ENCODE measurements around the gene PDGFA. TPM values are rescaled to one million over a fixed set of nuclear protein-coding genes. Genes with fewer than 3 reads are reported as not detected.

PDGFA gene
- total RNA-seq, 2 donors from 2014 or later = 10.0 to 16.0 TPM

GRCh38 chr7:457814-458510, 61.7 kb downstream of the PDGFA start:
- H3K4me3 Mint-ChIP-seq = no peak overlapping the region
- H3K27ac Mint-ChIP-seq = no peak overlapping the region
- ATAC-seq (replicated peaks in 1 of 2) = no peak
- no peaks in the 10 kb centered on the region for H3K4me1 Mint-ChIP-seq (ENCODE audit: low read depth)
- H3K9me3 Mint-ChIP-seq = no peaks in the 10 kb centered on the region
- no peaks in the 10 kb centered on the region for H3K27me3 Mint-ChIP-seq (ENCODE audit: low read depth)
- no peak for DNase-seq
- no peaks in the 10 kb centered on the region for H3K36me3 Mint-ChIP-seq (ENCODE audit: insufficient read depth in 2 of 2)

- DNase-seq (no peak), ATAC-seq (replicated peaks in 1 of 2) (no peak)
- Mint-ChIP-seq H3K9me3 (no peaks in the 10 kb centered on the region), H3K27ac (no peak overlapping the region), H3K4me3 (no peak overlapping the region), H3K4me1 (ENCODE audit: low read depth) (peaks cover 12% of the 10 kb centered on the region), H3K27me3 (ENCODE audit: low read depth) (no peaks in the 10 kb centered on the region), H3K36me3 (ENCODE audit: insufficient read depth in 2 of 2) (no peaks in the 10 kb centered on the region)
Measured at GRCh38 chr7:455110-455928, 64.3 kb downstream of the PDGFA start.

- DNase-seq (no peak), ATAC-seq (replicated peaks in 1 of 2) (no peak)
- Mint-ChIP-seq H3K27me3 (ENCODE audit: low read depth) (no peaks in the 10 kb centered on the region), H3K36me3 (ENCODE audit: insufficient read depth in 2 of 2) (no peaks in the 10 kb centered on the region), H3K9me3 (no peaks in the 10 kb centered on the region), H3K27ac (no peak overlapping the region), H3K4me3 (no peak overlapping the region), H3K4me1 (ENCODE audit: low read depth) (peaks cover 12% of the 10 kb centered on the region)
Measured at GRCh38 chr7:454356-455109, 65.1 kb downstream of the PDGFA start.

- DNase-seq = no peak
- H3K27me3 Mint-ChIP-seq (ENCODE audit: low read depth) = no peaks in the 10 kb centered on the region
- H3K36me3 Mint-ChIP-seq (ENCODE audit: insufficient read depth in 2 of 2) = no peaks in the 10 kb centered on the region
- H3K4me3 Mint-ChIP-seq = no peak overlapping the region
- no peak for ATAC-seq (replicated peaks in 1 of 2)
- peaks cover 12% of the 10 kb centered on the region for H3K4me1 Mint-ChIP-seq (ENCODE audit: low read depth)
- H3K27ac Mint-ChIP-seq = no peak overlapping the region
- no peaks in the 10 kb centered on the region for H3K9me3 Mint-ChIP-seq
Measured at GRCh38 chr7:453597-454306, 65.9 kb downstream of the PDGFA start.

- no peak for DNase-seq
- ATAC-seq (replicated peaks in 1 of 2) = no peak
- no peaks in the 10 kb centered on the region for H3K27me3 Mint-ChIP-seq (ENCODE audit: low read depth)
- H3K27ac Mint-ChIP-seq = no peak overlapping the region
- no peaks in the 10 kb centered on the region for H3K9me3 Mint-ChIP-seq
- H3K4me1 Mint-ChIP-seq (ENCODE audit: low read depth) = peaks cover 12% of the 10 kb centered on the region
- H3K36me3 Mint-ChIP-seq (ENCODE audit: insufficient read depth in 2 of 2) = no peaks in the 10 kb centered on the region
- H3K4me3 Mint-ChIP-seq = no peak overlapping the region
Measured at GRCh38 chr7:452791-453455, 66.7 kb downstream of the PDGFA start.

GRCh38 chr7:452226-452751, 67.4 kb downstream of the PDGFA start:
- Mint-ChIP-seq H3K27ac (no peak overlapping the region), H3K4me1 (ENCODE audit: low read depth) (peaks cover 12% of the 10 kb centered on the region), H3K36me3 (ENCODE audit: insufficient read depth in 2 of 2) (no peaks in the 10 kb centered on the region), H3K27me3 (ENCODE audit: low read depth) (no peaks in the 10 kb centered on the region), H3K9me3 (no peaks in the 10 kb centered on the region), H3K4me3 (no peak overlapping the region)
- DNase-seq (no peak), ATAC-seq (replicated peaks in 1 of 2) (no peak)

- ATAC-seq (replicated peaks in 1 of 2) = no peak
- no peaks in the 10 kb centered on the region for H3K36me3 Mint-ChIP-seq (ENCODE audit: insufficient read depth in 2 of 2)
- peaks cover 12% of the 10 kb centered on the region for H3K4me1 Mint-ChIP-seq (ENCODE audit: low read depth)
- H3K9me3 Mint-ChIP-seq = no peaks in the 10 kb centered on the region
- H3K4me3 Mint-ChIP-seq = peak overlapping the region; percentile 1 to 66
- peak overlapping the region; percentile 25 for H3K27ac Mint-ChIP-seq
- DNase-seq = no peak
- no peaks in the 10 kb centered on the region for H3K27me3 Mint-ChIP-seq (ENCODE audit: low read depth)
Measured at GRCh38 chr7:451255-452225, 68.1 kb downstream of the PDGFA start.

GRCh38 chr7:450741-451140, 68.9 kb downstream of the PDGFA start:
- DNase-seq = peak in 1 of 2 donors; percentile 8
- Mint-ChIP-seq H3K27ac (no peak overlapping the region), H3K4me3 (peak overlapping the region; percentile 1 to 66), H3K4me1 (ENCODE audit: low read depth) (peaks cover 12% of the 10 kb centered on the region), H3K36me3 (ENCODE audit: insufficient read depth in 2 of 2) (no peaks in the 10 kb centered on the region), H3K9me3 (no peaks in the 10 kb centered on the region), H3K27me3 (ENCODE audit: low read depth) (no peaks in the 10 kb centered on the region)
- ATAC-seq (replicated peaks in 1 of 2) = peak; percentile 48 to 51

- Mint-ChIP-seq H3K4me3 (no peak overlapping the region), H3K27me3 (ENCODE audit: low read depth) (no peaks in the 10 kb centered on the region), H3K9me3 (no peaks in the 10 kb centered on the region), H3K27ac (peak overlapping the region; percentile 9), H3K4me1 (ENCODE audit: low read depth) (peaks cover 12% of the 10 kb centered on the region), H3K36me3 (ENCODE audit: insufficient read depth in 2 of 2) (no peaks in the 10 kb centered on the region)
- no peak for DNase-seq
- no peak for ATAC-seq (replicated peaks in 1 of 2)
Measured at GRCh38 chr7:450036-450435, 69.6 kb downstream of the PDGFA start.

- no peaks in the 10 kb centered on the region for H3K36me3 Mint-ChIP-seq (ENCODE audit: insufficient read depth in 2 of 2)
- H3K27ac Mint-ChIP-seq = peak overlapping the region; percentile 9
- H3K27me3 Mint-ChIP-seq (ENCODE audit: low read depth) = no peaks in the 10 kb centered on the region
- peak overlapping the region in 1 of 2 donors; percentile 13 for H3K4me3 Mint-ChIP-seq
- DNase-seq = no peak
- peaks cover 12% of the 10 kb centered on the region for H3K4me1 Mint-ChIP-seq (ENCODE audit: low read depth)
- no peak for ATAC-seq (replicated peaks in 1 of 2)
- H3K9me3 Mint-ChIP-seq = no peaks in the 10 kb centered on the region
Measured at GRCh38 chr7:449324-450019, 70.2 kb downstream of the PDGFA start.

- Mint-ChIP-seq H3K27me3 (ENCODE audit: low read depth) (no peaks in the 10 kb centered on the region), H3K36me3 (ENCODE audit: insufficient read depth in 2 of 2) (no peaks in the 10 kb centered on the region), H3K9me3 (no peaks in the 10 kb centered on the region), H3K4me3 (no peak overlapping the region), H3K27ac (no peak overlapping the region), H3K4me1 (ENCODE audit: low read depth) (peaks cover 12% of the 10 kb centered on the region)
- ATAC-seq (replicated peaks in 1 of 2) (no peak), DNase-seq (no peak)
Measured at GRCh38 chr7:447523-447922, 72.1 kb downstream of the PDGFA start.

Data from activated T-cell treated with anti-CD3 and anti-CD28 coated beads, Interleukin-2, amount 50 U/mL, for 72 hours (primary cell).